Left kidney (tissue), 2 donors: Measurements from ENCODE around the gene F7. TPM values are rescaled to one million over a fixed set of nuclear protein-coding genes. Genes with fewer than 3 reads are reported as not detected.
"Not testable (repeated sequence)": the region's sequence is repeated elsewhere in the genome, so short reads cannot be mapped to it uniquely, and the experiment has no call there.

Experiments
- DNase-seq: peaks from one replicate; pipeline ENCODE4 v3.0.0-alpha.2; 2013
- polyA plus RNA-seq: library from polyadenylated mRNA; unstranded; fragments of 120-200 nt; gene quantifications from one replicate; pipeline ENCODE4 v1.2.1, GENCODE V29; 2013; ENCODE audit not compliant: insufficient read length

F7 gene
- polyA plus RNA-seq, 1 donor = 4.3 TPM

DNA sequence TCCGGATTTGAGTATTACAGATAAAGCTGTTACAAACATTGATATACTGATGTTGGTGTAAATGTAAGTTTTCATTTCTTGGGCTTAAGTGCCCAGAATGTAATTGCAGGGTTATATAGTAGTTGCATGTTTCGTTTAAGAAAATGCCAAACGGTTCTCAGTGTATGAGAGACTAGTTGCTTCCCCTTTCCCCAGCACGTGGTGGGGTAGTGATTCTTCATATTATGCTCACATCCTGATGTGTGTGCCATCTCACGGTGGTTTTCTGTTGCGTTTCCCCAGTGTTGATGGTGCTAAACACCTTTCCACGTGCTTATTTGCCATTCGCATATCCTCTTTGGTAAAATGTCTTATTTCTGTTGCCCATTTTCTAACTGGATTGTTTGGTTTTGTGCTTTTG, 34.7 kb upstream of the F7 start:
- no peak for DNase-seq

DNA sequence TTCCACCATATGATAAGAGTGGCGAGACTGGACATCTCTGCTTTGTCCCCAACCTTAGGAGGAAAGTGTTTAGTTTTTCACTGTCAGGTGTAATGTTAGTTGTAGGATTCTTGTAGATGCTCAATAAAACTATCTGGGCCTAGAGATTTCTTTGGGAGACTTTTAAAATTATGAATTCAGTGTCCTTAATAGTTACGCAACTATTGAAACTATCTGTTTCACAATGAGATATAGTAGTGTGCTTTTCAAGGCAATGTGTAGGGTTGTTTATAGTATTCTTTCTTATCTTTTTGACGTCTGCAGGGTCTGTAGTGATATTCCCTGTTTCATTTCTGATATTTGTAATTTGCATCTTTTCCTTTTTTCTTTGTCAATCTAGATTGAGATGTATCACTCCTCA, 33.2 kb upstream of the F7 start:
- no peak for DNase-seq

DNA sequence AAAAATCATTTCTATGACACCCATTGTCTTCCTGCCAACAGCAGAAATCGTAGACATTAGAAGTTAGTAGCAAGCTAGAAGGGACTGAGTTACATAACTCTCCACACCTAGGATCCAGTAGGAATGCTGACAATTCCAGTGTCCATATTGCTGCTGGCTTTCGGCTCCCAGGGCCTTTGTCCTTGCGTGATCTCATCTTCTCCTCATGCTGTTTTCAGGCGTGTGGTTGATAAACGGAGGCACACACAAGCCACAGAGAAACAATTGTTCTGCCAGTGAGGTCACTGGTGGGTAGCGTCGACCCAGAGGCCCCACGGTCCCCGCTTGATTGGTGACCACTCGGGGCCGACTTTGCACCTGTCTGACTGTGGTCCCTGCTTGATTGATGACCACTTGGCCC, 31.6 kb upstream of the F7 start:
- DNase-seq = no peak

DNA sequence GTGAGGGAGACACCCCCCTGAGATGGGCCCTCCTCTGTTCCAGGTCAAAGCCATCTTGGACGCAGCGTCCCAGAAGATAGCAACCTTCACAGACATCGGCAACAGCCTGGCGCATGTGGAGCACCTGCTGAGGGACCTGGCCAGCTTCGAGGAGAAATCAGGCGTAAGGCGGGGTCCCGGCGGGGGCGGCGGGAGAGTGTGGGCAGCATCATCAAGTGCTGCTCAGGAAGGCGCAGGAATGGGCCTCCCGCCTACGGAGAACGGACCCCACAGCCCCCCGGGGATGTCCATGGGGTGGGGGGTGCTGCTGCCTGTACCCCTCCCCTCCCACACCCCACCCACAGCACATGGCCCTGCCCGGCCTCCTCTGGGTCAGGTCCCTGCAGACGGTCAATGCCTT, 31.2 kb upstream of the F7 start:
- DNase-seq = no peak

DNA sequence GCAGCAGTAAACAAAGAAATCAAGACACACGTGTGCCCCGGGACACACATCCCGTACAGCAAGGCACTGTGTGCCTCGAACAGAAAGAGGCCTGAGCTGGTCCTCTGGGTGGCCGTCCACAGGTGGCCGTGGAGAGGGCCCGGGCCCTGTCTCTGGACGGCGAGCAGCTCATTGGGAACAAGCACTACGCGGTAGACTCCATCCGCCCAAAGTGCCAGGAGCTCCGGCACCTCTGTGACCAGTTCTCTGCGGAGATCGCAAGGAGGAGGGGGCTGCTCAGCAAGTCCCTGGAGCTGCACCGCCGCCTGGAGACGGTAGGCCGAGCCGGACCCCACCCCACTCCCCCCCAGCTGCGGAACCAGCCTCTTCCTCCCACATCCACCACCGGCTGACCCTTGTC, 30.7 kb upstream of the F7 start:
- DNase-seq = no peak

DNA sequence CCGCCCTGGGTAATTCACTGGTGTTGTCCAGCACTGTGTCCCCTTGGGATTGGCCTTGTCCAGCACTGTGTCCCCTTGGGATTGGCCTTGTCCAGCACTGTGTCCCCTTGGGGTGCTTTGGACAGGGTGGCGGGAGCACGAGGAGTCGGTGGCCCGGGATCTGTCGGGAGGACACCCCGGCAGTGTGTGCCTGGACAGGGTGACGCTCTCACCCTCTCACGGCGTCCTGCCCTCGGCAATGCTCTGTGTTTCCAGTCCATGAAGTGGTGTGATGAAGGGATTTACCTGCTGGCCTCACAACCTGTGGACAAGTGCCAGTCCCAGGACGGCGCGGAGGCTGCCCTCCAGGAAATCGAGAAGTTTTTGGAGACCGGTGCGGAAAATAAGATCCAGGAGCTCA, 29.9 kb upstream of the F7 start:
- DNase-seq = no peak

DNA sequence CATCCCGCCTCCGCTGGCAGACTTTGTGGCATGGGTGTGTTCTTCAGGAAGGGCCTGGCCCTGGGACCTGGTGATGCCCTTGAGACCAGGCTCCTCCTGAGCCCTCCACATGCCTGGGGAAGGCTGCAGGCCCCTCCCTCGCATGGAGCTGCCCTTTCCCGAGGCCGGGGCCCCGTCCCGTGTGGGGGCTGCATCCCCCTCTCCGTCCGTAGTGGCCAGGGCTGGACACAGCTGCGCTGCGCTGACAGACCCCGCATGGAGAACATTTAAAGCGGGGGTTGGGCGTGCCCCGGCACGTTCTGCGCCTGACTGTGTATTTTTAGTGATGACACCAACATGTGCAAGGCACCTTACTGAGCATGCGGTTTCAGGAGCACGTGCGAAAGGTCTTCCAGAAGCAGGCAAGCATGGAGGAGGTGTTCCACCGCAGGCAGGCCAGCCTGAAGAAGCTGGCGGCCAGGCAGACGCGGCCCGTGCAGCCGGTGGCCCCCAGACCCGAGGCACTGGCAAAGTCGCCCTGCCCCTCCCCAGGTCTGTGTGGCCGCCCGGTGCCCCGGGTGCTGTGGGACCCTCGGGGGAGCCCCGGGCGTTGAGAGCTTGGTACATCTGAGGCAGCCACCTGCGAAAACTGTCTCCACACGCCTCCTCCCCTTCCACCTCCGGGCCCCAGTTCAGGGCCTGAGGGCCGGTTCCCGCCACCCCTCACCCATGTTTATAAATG, 28.8 kb upstream of the F7 start:
- no peak for DNase-seq

DNA sequence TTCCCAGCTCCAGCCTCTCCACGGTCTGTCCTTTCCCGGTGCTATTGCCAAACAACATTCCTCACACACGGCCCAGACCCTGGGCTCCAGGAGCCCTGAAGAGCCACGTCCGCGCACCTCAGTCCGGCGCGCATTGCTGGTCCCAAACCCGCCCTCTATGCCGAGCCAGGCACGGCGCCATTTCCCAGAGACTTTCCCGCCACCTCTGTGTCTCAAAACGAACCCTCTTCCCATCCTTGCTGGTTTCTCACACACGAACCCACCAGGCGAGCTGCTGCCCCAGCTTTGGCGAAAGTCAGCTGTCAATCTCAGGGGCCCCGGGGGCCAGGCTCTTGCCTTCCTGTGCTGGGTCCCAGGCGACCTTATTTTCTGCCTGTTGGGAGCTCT, 28.0 kb upstream of the F7 start:
- no peak for DNase-seq

DNA sequence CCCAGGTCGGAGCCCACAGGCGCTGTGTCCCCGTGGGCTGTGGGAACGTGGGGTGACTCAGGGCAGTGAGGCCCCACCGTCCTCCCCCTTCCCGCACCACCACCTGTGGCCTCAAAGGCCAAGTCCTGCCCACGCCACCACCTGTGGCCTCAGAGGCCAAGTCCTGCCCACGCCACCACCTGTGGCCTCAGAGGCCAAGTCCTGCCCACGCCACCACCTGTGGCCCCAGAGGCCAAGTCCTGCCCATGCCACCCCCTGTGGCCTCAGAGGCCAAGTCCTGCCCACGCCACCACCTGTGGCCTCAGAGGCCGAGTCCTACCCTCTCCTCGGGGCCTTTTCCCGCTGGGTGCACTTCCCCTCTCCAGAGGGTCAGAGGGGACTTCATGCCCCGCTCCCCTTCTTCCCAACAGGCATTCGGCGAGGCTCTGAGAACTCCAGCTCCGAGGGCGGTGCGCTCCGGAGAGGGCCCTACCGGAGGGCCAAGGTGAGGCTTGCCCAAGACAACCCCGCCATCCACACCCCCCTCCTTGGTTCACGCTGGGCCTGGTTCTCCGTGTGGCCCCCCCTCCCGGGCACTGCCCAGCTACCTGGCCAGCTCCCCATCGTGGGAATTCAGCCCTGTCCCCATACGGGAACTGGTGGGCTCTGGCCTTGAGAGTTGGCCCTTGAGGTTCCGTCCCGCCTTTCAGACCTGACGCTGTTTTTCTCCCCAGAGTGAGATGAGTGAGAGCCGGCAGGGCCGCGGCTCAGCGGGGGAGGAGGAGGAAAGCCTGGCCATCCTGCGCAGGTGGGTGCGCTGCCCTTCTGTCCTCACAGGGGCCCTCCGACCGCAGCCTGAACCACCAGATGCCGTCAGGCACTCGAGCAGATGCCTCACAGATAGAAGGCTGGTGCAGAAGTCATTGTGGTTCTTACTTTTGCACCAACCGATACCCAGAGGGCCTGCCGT, 27.4 kb upstream of the F7 start:
- DNase-seq = no peak

DNA sequence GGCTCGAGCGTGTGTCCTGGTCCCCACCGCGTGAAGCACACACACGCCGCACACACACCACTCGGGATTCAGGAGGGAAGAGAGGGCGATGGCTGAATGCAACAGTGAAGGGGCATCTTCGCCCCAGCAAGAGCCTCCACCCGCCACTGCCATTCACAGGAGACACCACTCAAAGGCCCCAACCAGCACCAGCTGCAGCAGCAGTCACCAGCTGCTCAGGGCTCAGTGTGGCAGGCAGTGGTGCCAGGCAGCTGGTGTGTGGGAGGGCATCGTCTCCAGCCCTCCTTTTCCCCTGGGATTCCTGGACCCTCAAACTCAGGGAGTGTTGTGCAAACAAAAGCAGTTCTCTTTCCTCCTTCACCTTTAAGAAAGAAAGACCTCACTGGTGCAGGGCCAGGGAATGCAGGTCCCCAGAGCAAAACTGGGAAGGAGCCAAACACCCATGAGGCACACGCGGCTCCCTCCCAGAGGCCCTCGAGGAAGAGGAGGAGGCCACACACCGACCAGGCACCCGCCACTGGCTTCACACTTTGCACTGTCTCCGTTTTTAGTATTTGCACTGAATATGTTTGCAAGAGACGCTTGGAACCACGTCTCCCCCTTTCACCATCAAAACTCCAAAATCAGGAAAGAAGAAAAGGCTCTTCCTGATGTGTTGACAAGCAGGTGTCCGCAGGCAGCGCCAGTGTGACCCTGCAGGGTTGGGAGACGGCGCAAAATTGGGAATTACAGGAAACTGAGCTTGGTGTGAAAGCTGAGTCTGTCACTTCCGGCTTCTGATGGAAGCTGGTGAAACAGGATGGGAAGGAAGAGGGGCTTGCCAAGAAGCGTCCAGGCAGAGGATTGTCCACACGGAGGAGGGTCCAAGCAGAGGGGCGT, 26.4 kb upstream of the F7 start:
- DNase-seq = no peak

DNA sequence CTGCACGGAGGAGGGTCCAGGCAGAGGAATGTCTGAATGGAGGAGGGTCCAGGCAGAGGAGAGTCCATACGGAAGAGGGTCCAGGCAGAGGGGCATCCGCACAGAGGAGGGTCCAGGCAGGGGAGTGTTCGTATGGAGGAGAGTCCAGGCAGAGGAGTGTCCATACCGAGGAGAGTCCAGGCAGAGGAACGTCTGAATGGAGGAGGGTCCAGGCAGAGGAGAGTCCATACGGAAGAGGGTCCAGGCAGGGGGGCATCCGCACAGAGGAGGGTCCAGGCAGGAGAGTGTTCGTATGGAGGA, 25.9 kb upstream of the F7 start:
- DNase-seq = not testable (repeated sequence)

DNA sequence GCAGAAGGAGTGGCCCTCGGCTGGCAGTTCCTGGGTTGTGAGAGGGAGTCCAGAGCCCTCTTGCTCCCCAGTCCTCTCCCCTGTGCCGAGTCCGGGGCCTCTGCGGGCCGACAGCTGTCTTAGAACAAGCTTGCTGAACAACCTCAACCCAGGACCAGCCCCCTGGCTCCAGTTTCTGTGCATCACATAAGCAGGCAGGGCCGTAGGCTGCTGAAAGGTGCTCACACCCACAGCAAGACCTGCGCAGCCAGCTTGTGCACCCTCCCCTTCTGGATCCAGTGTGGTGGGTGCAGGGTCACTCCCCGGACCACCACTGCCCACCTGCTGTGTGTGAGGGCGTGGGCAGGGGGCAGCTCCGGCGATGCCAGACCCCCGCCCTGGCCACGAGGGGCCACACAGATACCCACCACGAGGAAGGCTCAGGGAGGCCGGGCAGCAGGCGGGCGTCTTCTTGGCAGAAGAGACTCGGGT, 25.2 kb upstream of the F7 start:
- no peak for DNase-seq

DNA sequence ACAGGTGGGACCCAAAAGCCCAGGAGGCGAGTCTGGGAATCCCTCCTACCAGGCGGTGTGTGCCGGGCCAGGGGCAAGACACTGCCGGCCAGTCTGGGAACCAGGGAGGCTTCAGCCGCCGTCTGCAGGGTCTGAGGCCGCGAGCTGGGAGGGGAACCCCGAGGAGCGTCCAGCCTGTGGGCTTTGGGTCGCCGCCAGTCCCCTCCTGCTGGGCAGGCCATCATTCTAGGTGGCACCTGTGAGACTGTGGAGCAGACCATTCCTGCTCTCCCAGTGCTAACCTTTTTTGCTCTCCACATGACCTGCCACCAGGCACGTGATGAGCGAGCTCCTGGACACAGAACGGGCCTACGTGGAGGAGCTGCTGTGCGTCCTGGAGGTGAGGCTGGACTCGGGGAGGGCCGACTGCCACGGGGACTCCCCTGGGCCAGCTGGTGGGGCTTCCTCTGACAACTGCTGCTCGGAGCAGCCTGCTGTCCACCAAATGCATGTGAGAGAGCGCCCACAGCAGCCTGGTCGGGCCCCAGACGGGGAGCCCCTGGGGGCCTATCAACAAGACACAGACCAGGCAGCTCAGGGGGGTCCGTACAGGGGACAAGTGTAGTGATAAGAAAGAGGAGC, 24.6 kb upstream of the F7 start:
- DNase-seq = no peak

DNA sequence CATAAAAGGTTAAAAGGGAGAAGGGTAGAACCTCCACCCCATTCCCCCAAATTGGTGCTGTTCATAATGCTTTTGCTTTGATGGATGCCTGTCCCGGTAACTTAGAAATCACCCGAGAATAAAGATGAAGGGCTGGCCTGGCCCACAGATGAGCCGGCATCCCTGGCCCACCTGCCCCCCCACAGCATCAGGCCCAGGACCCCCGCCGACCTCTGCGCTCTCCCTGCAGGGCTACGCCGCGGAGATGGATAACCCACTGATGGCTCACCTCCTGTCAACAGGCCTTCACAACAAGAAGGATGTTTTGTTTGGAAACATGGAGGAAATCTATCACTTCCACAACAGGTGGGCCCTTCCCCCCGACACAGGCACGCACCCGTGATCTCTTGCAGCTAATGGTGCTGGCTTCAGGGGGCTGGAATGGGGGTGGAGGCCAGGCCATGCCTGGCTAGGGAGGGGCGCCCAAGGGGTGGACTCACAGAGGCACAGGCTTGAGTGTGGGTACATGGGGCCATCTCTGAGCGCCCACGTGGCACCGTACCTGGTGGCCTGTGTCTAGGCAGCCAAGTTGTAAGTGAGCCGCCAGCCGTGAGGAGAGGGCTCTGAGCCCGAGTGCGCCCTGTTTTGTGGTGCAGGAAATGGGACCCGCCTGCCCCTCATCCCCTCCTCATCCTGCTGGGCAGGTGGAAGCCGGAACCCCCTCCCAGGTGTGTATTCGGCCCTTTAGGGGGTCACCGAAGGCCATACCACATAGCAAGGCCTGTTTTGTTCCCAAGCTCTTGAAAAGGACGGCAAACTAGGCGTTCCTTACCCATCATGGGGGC, 23.2 kb upstream of the F7 start:
- no peak for DNase-seq

DNA sequence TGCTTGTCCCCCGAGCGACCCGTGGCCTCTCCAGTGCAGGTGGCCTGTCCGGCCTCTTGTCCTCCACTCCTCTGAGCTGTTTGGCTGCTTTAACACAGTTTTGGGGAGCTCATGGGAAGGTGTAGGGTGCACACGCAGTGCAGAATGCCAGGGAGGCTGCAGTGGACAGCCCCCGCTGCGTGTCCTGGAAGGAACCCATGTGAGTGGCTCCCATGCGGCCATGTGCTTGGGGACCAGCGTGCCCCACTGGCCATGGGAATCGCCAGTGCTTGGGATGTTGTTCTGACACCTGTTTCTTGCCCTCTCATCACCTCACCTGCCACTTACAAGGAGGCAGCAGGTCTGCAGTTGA, 22.6 kb upstream of the F7 start:
- no peak for DNase-seq

DNA sequence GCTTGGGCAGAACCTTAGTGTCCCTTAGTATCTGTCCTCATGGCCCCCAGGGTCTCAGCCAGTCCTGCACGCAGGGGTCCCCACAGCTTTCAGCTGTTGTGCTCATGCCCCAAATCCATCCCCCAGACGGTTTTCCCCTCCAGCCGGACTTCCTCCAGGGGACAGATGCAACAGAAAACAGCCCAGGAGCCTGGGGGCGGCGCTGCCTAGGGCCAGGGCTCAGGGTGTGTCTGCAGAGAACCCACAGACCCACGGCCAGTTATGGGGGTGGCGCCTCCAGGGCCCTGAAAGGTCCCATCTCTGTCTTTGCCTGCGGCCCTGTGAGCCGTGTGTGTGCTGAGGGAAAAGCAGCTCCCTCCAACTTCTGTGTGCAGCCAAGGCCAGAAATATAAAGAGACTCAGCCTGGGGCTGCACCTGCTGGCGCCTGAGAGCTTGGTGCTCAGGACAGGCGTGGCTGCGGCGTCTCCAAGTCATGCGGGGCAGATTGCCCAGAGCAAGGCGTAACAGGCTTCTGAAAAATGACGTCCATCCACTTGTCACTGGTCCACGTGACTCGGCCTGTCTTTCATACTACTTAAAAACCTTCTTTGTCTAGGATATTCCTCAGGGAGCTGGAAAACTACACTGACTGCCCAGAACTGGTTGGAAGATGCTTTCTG, 22.1 kb upstream of the F7 start:
- DNase-seq = no peak

DNA sequence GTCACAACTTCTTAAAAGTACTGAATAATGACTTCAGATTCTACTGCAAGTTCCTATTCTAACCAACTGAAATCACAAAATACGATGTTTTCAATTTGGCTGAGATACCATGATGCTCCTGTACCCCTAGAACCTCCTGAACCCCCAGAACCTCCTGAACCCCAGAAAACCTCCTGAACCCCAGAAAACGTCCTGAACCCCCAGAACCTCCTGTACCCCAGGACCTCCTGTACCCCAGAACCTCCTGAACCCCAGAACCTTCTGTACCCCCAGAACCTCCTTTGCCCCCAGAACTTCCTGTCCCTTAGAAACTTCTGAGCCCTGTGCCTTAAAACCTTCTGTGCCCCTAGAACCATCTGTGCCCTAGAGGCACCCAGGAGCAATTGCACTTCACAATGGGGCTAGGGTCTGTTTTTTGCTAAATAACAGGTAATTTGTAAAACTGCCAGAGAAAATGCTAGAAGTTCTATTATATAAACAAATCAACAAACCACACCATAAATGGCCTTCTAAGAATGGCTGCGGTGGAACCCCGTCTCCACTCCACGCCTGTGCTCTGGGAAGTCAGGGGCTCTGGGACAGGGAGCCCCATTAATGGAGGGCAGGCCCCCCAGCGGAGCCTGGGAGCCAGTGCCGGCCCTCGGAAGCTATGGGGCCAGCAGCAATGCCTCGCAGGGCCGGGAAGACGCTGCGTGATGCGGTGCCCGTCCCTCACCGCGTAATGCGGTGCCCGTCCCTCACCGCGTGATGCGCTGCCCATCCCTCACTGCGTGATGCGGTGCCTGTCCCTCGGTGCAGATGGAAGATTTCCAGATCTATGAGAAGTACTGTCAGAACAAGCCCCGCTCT, 21.3 kb upstream of the F7 start:
- no peak for DNase-seq

DNA sequence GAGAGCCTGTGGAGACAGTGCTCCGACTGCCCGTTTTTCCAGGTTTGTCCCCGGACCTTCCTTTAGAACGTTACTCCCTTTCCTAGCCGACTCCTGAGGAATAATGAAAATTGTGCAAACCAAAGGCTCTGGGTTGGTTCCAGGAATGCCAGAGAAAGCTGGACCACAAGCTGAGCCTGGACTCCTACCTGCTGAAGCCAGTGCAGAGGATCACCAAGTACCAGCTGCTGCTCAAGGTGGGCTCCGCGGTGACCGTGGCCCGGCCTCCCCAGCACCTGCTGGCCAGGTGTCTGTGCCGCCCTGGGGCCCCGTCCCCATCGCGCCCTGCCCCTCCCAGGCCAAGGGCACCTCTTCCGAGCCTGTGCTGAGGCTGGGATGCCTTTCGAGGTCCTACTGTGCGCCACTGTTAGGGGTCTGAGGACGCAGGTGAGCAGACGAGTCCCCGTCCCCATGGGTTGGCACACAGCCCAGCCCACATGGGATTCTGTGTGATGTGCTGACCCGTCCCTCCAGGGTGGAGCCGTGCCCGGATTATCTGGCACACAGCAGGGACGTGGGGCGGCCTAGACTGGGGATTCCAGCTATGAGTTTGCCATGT, 20.5 kb upstream of the F7 start:
- no peak for DNase-seq

DNA sequence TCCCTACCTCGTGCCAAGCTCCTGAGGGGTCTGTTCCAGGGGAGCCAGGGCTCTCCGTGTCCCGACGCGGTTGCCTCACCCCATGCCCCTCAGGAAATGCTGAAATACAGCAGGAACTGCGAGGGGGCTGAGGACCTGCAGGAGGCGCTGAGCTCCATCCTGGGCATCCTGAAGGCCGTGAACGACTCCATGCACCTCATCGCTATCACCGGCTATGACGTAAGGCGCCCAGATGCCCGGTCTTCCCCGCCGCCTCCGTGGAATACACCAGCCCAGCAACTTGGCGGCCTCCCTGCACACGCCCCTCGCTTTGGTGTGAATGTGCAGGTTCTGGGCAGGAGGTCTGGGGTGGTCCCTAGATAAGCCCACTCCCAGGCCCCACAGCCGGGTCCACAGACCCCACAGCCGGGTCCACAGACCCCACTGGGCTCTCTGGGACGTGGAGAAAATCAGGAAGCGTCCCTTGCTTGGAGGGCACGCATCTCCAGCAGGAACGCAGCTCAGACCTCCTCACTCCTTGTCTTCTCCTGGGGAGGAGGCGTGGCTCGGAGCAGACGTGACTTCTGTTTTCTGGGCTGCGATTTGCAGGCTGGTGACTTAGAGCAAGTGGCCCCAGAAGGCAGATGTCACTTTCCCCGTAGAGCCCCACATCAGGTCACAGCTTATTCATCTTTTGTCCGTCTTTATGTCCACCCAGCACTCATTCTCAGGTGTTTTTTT, 19.4 kb upstream of the F7 start:
- no peak for DNase-seq
